Measurements from ENCODE around the gene KLRF1.

Gene KLRF1

DNA sequence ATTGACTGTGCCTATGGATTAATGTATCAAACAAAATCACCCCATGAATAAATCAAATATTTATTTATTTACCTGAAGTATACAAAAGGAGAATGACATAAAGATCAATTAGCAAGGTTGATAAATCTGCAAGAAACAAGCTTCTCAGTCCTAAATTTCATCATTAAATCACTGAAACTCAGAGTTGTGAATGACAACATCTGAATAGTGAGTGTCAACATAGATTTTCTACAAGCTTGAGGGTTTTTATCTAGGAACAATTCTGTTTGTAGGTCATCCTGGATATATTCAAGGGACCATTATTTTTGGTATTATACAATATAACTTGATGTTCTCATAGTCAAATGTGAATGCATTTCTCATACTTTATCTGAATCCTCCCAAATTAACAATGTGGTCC lies 17.4 kb upstream of the KLRF1 start:
- no peak for DNase-seq

DNA sequence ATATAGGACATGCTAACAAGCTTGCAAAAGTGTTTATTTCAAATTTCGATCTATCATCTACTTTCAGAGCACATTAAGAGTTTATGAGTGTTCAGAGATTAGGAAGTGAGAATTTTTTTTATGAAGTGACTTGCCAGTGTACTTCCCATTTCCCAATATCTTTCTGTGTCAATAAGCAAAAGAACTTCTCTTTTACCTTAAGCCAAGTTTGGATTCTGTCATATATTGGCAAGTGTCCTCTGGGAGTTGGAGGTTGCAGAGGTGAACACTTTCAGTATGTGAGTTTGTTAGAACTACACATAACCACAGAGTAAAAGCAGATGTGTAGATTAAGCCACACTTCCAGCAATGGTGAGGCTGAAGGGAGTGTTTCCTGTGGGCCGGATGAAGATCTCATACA lies 16.6 kb upstream of the KLRF1 start:
- no peak for DNase-seq

DNA sequence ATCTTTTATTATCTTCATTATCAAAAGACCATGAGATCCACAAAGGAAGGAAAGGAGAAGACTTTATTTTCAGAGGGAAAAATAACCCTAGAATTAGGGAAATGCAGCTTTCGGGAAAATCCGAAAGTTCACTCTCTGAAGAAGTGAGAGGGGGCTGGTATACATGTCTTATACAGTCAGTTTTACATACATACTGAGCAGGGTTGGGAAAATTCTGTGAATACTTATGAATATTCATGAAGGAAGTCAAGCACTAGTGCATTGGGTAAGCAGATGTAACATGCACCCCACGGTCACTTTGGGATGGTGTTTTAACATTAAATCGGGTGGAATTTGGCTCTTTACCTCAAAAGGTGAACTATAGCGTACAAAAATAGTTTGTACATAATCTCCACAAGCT lies 15.7 kb upstream of the KLRF1 start:
- DNase-seq = no peak

DNA sequence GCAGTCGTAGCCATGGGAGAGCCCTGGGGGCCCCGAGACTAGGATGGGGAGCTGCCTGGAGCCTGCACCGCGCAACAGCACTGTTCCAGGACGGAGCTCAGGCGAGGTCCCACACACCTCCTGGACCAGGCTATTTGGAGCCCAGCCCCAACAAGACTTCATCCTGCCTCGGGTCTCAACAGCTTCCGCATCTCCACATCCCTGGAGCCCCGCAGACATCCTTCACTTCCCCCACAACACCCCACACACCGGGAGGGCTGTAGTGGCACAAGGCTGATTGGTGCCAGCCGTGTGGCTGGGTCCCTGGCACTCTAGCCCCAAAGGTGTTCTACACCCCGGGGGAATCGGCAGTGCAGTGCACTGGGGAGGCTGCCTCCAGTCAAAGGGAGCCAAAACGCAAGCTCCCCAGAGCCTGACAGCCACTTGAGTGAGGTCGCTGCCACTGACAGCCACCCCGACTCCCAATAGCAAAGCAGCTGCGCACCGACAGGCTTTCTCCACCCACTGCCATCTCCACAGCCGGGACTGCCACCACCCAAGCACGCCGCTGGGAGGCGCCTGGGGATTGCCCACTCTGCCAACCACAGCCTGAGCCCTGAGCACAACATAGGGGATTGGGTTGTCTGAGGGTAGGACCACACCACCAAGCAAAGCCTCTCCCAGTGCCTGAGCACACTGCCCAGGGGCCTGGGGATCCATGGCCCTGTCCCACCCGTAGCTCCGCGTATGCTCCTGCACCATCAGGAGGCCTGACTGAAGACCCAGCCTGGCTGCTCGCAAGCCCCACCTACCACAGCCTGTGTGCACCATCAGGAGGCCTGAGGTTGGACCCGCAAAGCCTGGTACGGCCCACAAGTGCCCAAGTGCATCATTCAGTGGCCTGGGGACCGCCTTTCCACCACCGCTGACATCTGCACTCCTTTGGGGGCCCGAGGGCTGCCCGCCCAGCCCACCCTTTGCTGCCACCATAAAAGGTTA lies 13.2 kb upstream of the KLRF1 start:
- DNase-seq = peak; percentile 93

DNA sequence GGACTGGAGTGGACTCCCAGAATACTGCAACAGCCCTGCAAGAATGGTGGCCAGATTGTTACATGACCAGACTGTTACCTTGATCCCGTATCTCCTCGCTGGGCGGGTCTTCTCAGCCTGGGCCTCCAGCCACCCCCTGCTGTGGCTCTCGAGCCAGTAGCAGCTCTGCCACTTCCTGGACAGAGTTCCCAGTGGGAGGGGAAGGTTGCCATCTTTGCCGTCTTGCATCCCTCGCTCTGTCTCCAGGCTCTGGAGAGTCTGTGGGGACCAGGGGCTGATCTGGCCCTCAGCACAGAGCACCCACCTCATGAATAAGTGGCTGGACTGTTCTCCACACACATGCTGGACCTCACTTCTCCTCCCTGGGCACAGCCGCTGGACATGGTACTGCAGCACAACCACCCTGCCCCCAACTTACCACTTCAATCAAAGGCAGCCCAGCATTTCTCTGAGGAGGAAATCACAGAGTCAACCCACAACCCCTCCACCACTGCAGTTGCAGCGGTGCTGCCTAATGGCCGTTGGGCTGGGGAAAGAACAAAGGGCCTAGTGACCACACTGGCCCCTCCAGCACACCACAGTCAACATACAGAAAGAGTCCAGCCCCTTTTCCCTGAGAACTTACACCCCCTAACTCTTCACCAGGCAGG lies 6.9 kb upstream of the KLRF1 start:
- no peak for DNase-seq

DNA sequence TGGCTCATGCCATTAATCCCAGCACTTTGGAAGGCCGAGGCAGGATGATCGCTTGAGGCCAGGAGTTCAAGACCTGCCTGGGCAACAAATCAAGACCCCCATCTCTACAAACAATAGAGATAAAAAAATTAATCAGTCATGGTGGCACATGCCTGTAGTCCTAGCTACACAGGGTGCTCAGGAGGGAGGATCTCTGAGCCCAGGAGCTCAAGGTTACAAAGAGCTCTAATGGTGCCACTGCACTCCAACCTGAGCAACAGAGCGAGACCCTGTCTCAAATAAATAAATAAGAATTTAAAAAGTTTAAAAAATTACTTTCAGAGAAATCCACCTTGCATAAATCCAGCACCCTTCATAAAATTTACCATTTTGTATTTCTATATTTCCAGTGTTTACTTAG lies 2.2 kb downstream of the KLRF1 start:
- DNase-seq = no peak

DNA sequence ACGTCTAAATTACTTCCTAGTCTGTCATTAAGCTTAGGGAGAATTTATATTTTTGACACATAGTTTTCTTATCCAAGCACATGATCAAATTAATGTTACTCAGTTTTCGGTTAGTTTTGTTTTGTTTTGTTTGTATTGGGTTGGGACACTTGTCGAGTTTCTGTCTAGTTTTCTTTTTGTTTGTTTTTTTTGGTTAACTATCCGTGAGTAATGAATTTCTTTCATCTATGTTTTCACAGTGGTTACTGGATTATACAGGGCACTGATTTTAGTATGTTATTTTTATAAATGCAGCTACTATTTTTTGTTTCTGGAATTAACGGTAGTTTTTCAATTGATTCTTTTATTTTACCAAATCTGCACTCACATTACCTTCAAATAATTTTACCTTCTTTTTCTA lies 2.7 kb downstream of the KLRF1 start:
- DNase-seq = no peak

DNA sequence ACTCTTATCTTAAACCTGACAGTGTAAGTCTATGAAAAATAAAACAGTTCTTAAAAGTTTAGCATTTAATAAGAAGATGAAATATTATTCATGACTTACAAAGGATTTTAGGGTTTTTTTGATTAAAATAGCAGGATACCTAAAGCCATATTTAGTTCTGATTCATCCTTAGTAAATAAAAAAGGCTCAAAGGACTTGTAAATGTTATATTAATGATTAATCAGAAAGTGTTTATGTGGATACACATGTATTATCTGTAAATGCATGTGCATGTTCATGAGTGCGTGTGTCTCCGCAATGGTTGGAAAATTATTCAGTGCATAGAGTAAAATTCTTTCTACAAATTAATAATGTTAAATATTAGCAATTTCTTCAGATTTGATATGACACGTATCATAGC lies 4.4 kb downstream of the KLRF1 start:
- no peak for DNase-seq

DNA sequence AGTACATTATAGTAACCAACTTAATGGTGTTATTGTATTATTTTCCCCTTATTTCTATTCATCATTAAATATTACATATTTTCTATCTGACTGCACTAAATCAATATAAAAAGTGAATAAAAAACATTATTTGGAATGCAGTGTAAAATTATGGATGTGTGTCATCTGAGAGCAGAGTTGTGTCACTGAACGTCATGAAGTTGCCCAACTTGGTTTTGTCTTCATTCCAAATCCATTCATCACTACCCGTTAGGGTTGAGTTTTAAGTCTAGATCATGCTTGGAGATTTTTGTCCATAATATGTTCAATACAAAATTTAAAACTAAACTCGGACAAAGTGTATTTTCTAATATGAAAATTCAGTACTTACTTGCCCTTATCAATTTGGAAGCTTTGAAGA lies 16.1 kb downstream of the KLRF1 start:
- no peak for DNase-seq

DNA sequence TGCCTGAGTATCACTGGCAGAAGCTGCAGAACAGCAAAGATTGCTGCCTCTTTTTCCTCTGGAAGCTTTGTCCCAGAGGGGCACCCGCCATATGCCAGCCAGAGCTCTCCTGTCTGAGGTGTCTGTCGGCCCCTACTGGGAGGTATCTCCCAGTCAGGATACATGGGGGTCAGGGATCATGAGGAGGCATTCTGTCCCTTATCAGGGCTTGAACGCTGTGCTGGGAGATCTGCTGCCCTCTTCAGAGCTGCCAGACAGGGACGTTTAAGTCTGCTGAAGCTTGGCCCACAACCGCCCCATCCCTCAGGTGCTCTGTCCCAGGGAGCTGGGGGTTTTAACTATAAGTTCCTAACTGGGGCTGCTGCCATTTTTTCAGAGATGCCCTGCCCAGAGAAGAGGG lies 21.6 kb downstream of the KLRF1 start:
- no peak for DNase-seq

DNA sequence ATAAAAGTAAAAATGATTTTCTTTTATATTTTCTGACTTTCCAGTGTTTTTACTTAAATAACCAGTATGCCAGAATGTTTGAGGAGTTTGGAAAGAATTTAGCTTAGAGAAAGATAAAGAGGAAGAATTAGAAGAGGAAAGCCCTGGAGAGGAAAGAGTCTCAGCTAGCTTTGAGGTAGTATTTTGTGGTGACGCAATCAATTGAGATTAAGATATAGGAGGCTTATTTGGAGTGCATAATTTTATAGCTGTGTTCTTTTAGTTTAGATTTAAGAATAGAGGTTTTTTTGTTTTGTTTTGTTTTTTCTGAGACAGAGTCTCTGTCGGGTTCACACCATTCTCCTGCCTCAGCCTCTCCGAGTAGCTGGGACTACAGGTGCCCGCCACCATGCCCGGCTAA lies 23.8 kb downstream of the KLRF1 start:
- no peak for DNase-seq

DNA sequence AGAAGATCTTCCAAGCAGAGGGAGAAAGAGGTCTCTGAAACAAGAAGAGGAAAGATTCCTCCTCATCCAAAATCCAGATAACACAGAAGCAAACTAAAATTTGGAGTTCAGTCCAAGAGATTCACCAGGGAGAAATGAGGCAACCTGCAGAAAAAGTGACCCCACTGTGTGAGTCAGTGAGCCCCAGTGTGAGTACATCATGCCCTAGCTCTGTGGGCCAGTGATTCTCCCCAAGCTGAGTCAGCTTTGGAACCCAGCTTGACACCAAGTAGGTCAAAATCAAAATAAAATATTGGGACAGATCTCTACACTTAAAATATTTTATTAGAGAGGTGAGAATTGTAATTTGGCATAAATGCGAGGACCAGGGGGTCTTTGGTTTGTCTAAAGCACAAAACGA lies 24.6 kb downstream of the KLRF1 start:
- DNase-seq = no peak

DNA sequence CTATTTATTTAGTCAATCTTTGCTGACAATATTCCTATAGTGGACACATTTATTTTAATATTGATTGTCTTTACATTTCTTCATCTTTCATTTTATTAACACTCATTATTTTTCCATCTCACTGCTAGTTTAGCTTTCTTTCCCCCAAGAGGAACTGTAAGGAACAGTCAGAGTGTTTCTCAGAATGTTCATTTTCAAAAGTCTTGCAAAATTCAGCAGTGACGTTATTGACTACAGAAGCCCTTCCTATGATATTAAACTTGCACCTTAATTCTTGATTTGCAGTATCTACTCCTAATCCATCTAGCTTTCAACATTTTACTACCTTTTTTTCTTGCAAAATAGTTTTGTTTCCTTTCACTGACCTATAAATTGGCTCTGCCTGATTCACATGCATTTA lies 28.9 kb downstream of the KLRF1 start:
- no peak for DNase-seq

DNA sequence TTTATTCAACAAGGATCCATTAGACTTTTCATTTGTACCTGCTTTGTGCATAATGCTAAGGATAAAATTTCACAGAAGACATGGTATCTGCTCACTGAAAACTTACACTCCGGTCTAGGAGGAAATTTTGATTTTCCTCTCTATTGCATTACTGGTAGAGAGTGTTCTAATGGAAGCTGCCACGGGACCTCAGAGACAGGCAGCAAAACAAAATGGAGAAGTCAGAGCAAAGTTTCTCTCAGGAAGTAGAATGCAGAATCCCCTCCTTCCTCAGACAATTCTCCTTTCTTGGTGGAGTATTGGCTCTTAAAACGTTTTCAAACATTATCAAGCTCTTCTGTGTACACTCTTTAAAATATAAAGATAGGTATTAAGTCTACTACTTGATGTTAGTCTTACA lies 29.6 kb downstream of the KLRF1 start:
- no peak for DNase-seq

DNA sequence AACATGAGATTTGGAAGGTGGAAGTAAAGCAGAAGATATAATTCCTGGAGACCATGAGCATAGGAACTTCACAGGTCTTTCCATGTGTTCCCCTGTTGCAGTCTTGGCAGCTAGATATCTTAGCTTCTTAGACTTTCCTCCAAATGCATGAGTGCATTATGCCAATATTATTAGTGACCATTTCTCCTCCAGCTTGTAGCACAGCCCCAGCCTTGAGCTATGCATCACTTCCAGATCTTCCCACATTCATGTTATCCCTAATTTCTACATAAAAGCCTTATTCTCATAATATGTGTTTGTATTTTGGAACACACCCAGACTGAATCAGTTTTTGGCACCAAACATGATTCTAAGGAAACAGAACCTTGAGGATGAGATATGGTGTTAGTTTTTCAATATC lies 30.9 kb downstream of the KLRF1 start:
- DNase-seq = no peak

DNA sequence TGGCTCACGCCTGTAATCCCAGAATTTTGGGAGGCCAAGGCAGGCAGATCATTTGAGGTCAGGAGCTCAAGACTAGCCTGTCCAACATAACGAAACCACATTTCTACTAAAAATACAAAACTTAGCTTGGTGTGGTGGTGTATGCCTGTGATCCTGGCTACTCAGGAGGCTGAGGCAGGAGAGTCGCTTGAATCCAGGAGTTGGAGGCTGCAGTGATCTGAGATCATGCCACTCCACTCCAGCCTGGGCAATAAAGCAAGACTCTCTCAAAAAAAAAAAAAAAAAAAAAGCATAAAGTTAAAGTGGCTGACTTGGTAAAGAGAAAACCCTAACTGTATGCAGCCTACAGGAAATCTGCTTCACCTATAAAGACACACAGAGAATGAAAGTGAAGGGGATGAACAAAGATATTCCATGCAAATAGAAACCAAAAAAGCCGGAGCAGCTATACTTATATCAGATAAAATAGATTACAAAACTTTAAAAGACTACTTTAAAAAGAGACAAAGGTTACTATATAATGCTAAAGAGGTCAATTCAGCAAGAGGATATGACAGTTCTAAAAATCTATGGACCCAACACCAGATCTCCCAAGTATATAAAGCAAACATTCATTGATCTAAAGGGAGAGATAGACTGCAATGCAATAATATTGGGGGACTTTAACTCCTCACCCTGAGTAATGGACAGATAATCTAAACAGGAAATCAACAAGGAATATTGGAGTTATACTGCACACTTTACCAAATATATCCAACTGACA lies 37.8 kb downstream of the KLRF1 start:
- DNase-seq = peak; percentile 28

DNA sequence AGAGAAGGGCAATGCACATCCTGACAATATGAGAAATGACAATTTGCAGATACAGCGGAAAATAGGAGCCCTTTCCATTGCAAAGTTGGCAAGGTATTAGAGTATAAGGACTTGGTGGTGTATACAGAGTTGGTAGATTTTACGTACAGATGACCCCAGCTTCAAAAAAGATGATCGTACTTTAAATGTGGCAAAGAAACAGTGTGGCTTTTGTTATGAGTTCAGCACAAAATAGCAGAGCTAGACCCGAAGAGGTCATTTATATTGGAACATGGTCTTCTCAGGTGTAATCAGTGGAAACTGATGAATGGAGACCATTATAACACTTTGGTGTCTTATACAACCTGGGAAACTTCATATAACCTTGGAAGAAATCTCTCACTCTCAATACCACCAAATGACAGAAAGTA lies 39.6 kb downstream of the KLRF1 start:
- DNase-seq = peak; percentile 16

DNA sequence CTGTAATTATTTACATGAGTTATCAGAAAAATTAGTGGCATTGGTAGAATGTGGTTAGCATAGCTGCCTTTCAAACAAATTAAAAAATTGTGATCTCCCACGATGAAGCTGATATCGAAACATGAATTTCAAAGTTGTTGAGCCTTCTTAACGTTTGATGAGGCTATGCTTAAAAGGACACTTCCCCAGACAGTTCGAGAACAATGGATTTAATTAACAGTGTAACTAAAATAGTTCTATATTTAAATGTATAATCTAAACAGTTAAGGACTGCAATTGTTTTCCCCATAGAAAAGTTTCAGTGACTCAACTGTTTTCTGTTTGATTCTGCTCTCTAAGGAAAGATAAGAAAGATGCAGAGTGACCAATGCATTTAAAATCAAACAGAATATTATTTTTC lies 40.2 kb downstream of the KLRF1 start:
- DNase-seq = no peak

DNA sequence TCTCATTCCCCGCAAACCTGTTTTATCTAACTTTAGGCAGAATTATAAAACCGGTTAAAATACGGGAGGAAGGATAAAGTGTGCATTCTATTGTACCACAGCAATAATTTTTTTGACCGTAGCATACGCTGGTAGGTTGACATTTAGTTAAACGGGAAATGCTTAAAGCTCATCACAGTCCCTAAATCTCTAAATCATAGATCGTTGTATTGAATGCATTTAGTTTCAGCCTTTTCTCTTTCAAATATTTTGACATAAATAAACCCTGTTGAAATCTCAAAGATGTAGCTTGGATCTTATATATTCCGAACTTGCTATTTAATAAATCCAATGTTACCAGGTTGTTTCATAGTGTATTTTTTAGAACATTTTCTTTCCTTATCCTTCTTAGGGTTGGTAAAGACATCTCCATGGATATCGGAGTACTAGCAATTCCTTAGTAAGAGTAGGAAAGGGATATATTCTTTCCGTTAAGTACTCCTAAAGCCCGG lies 41.1 kb downstream of the KLRF1 start:
- DNase-seq = no peak

DNA sequence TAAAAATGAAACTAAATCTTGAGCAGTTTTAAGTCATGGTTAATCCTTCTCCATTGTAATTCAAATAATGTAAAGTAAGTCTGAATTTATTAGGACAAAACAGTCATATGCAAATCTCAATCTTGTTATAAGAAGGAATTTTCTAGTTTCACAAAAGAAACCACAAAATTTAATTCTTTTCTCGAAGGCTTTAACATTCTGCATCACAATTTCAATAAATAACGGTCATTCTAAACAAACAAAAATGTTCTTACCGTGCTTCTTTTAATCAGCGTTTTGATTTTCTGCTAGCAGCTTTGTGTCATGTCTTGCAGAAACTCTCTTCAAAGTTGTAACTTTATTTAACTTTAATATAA lies 41.6 kb downstream of the KLRF1 start:
- no peak for DNase-seq

DNA sequence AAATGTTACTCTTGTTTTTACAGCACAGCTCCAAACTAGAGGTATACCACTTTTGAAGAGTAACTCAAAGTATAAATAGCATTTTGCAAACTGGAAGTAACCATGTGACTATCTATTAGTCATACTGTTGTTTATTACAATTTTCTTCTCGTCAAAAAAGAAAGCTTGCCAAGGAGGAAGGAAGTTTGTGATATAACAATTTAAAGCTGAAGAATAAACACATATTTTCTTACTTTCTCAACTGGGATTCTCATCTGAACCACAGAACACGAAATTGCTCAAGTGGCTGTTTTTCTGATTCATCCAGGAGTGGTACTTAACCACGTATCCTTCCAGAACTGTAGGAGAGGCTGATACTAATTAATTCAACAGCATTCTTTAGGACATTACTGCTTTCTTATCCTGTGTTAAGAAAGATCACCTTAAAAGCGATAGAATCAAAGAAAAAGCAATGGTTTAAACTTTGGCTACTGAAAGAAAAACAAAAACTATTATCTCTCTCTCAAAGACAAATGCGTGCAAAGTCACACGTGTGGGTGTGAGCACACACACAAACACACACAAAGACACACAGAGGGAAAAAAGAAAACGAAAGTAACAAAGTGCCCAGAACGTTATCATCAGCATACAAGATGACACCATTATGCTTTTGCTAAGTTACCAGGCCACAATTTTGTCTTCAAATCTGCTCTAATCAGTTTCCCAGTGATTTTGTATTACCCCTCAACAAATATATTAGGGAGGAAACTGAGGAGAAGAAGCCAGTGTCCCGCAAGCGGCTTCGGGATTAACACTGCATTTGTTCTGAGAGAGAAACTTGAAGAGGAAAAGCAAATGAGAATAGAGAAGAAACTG lies 42.3 kb downstream of the KLRF1 start, which contains the start of gene CLEC2B:
TSS of gene CLEC2B (minus strand) at position 48 of the 855 bp plus-strand sequence.
- peak; percentile 71 for DNase-seq

DNA sequence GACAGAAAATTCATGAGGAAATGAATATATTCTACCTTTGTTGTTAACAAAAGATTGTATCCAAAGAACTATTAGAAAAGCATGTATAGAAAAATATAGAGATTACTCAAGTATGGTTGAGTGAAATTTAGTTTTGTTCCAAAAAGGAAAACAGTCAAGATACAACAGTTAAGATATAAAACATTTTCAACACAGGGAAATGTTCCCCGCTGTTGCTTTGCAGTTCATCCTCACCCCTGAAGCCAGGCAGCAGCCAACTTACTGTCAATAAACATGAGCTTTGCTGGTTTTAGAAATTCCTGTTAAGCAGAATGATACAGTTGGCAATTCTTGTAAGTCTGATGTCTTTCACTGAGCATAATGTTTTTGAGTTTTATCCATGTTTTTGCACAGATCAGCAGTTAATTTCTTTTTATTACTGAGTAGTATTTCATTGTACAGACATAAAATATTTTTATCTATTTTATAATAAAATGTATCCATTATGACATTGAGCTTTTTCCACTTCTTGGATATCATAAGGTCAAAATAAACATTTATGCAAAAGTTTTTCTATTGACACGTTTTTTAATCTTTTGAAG lies 43.1 kb downstream of the KLRF1 start:
- no peak for DNase-seq
